ENCODE measurements around the gene ARHGAP8. TPM values are rescaled to one million over a fixed set of nuclear protein-coding genes. Genes with fewer than 3 reads are reported as not detected.

Gene ARHGAP8
- total RNA-seq, 2 donors from 2014 or later: 0.24 TPM; not detected in 1

DNA sequence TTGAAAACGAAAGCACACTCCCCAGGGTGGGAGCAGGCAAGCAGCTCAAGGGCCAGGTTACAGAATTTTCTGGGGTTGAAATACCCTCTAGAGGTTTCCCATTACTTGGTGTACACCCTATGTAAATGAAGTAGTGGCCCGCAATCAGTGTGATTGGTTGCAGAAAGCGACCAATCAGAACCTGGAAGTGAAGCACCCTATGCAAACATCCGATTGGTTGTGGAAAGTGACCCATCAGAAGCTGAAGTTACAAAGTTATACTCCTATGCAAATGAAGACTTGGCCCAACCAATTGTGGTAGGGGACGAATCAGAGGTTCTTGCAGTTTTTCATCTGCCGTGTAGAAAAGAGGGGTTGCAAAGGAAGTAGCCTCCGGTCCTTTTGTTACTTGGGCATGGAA lies 31.2 kb upstream of the ARHGAP8 start:
- H3K9me3 ChIP-seq: no peaks in the 10 kb centered on the region
- no peak for TF ChIP-seq CTCF (IDR thresholded peaks at IDR 0.05)
- no peaks in the 10 kb centered on the region for H3K27me3 ChIP-seq
- no peak for DNase-seq (ENCODE audit: low spot score)
- no peaks in the 10 kb centered on the region for H3K36me3 ChIP-seq
- no peaks in the 10 kb centered on the region for H3K4me1 ChIP-seq
- no peak overlapping the region for H3K4me3 ChIP-seq
- no peak overlapping the region for H3K27ac ChIP-seq

- H3K27ac ChIP-seq: no peak overlapping the region
- H3K4me1 ChIP-seq: no peaks in the 10 kb centered on the region
- no peaks in the 10 kb centered on the region for H3K36me3 ChIP-seq
- no peak for DNase-seq (ENCODE audit: low spot score)
- H3K27me3 ChIP-seq: no peaks in the 10 kb centered on the region
- no peak overlapping the region for H3K4me3 ChIP-seq
- TF ChIP-seq CTCF (IDR thresholded peaks at IDR 0.05): no peak
- no peaks in the 10 kb centered on the region for H3K9me3 ChIP-seq
These were observed 29.8 kb upstream of the ARHGAP8 start for GRCh38 chr22:44722611-44723010.

- Histone ChIP-seq H3K27ac (no peak overlapping the region), H3K4me3 (no peak overlapping the region), H3K27me3 (no peaks in the 10 kb centered on the region), H3K36me3 (no peaks in the 10 kb centered on the region), H3K4me1 (peaks cover 0 to 4% of the 10 kb centered on the region in 2 donors), H3K9me3 (no peaks in the 10 kb centered on the region)
- DNase-seq (ENCODE audit: low spot score): no peak
- no peak for TF ChIP-seq CTCF (IDR thresholded peaks at IDR 0.05)
These were observed 28.6 kb upstream of the ARHGAP8 start for GRCh38 chr22:44723801-44724200.

GRCh38 chr22:44724416-44724815 lies 28.0 kb upstream of the ARHGAP8 start:
- Histone ChIP-seq H3K9me3 (no peaks in the 10 kb centered on the region), H3K4me1 (peaks cover 0 to 10% of the 10 kb centered on the region in 2 donors), H3K27me3 (no peaks in the 10 kb centered on the region), H3K27ac (no peak overlapping the region), H3K4me3 (no peak overlapping the region), H3K36me3 (no peaks in the 10 kb centered on the region)
- no peak for DNase-seq (ENCODE audit: low spot score)
- no peak for TF ChIP-seq CTCF (IDR thresholded peaks at IDR 0.05)

GRCh38 chr22:44724859-44725258 lies 27.5 kb upstream of the ARHGAP8 start:
- Histone ChIP-seq H3K36me3 (no peaks in the 10 kb centered on the region), H3K9me3 (no peaks in the 10 kb centered on the region), H3K27ac (no peak overlapping the region), H3K27me3 (no peaks in the 10 kb centered on the region), H3K4me3 (no peak overlapping the region), H3K4me1 (peaks cover 0 to 15% of the 10 kb centered on the region in 2 donors)
- no peak for DNase-seq (ENCODE audit: low spot score)
- no peak for TF ChIP-seq CTCF (IDR thresholded peaks at IDR 0.05)

DNA sequence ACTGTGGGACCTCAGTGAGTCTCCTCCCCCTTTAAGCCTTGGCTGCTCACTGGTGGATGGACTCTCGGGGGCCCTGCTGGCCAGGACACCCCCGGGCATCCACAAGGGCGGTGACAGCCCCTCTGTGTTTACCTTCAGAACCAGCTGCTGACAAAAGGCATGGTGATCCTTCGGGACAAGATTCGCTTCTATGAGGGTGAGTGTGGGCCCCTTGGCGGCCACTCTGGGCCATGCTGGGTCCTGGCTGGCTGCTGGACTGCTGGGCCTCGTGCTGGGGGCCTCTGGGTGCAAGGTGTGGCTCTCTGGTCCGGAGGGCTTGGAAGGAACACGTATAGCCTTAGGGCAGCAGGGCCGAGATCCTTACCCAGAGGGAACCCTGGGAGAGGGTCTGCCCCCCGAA lies 25.9 kb upstream of the ARHGAP8 start:
- Histone ChIP-seq H3K9me3 (no peaks in the 10 kb centered on the region), H3K4me3 (no peak overlapping the region), H3K36me3 (no peaks in the 10 kb centered on the region), H3K4me1 (peaks cover 0 to 20% of the 10 kb centered on the region in 2 donors), H3K27me3 (no peaks in the 10 kb centered on the region), H3K27ac (no peak overlapping the region)
- DNase-seq (ENCODE audit: low spot score): no peak
- TF ChIP-seq CTCF (IDR thresholded peaks at IDR 0.05): no peak

All from right atrium auricular region (tissue), 2 donors.